HCT116 (cell line): Measurements from ENCODE around the gene SAP30L. TPM values are rescaled to one million over a fixed set of nuclear protein-coding genes. Genes with fewer than 3 reads are reported as not detected.

Experiments used
- ATAC-seq: fragments of 200-7000 bp; cut with Tn5 transposase; 2 replicates; pipeline ENCODE4 v1.9.1; 2020; ENCODE audit warnings: mild to moderate bottlenecking, moderate library complexity
- BruUV-seq: library from RNA; stranded (reverse); fragments of 400-500 nt; replicated peaks from 2 replicates; lab custom pipeline; 2021; lab: Mats Ljungman, UMichigan
- CTCF ChIA-PET: fragments of 300-600 bp; sonication (Branson Sonifier 250); formaldehyde crosslinking; loops from one replicate; lab custom pipeline; 2021; ENCODE audit warnings: antibody characterized with exemption; lab: Charles Lee
- POLR2A ChIA-PET: fragments of 300-600, 350-600 bp; sonication (Branson Sonifier 250); formaldehyde crosslinking; loops from one replicate; lab custom pipeline; 2021; ENCODE audit warnings: antibody characterized with exemption; lab: Charles Lee
- RAD21 ChIA-PET, 2 experiments: fragments of 300-600 bp; sonication (Branson Sonifier 250); formaldehyde crosslinking; loops; one replicate each; lab custom pipeline; 2023; ENCODE audit warnings: low total read pairs in 2 of 2; ENCODE audit not compliant: uncharacterized antibody in 2 of 2, unreplicated experiment in 2 of 2, low non-redundant PET in 1 of 2; lab: Charles Lee
- DNase-seq: peaks from one replicate; pipeline ENCODE4 v3.0.0-alpha.2; 2010; ENCODE audit warnings: low read depth, low spot score
- H2AFZ ChIP-seq: fragments of 200-600 bp; shearing (Covaris generic), sonication (generic); 2 replicates; pipeline ENCODE4 v1.6.1; 2017; ENCODE audit warnings: low read depth, mixed run types, mixed read lengths, antibody characterized with exemption, low read length; ENCODE audit not compliant: poor library complexity, severe bottlenecking
- H3K27ac ChIP-seq: 2 replicates; pipeline ENCODE4 v1.5.1; 2012; ENCODE audit warnings: low read depth, low read length
- H3K27me3 ChIP-seq: fragments of 200-600 bp; sonication (generic); 2 replicates; pipeline ENCODE4 v1.6.1; 2016; ENCODE audit warnings: mixed run types, low read length, mixed read lengths; ENCODE audit not compliant: insufficient read depth
- H3K36me3 ChIP-seq, 2 experiments: fragments of 200-500 bp in 1 of 2; fragments of 200-600 bp in 1 of 2; sonication (Bioruptor generic) in 1 of 2; sonication (generic) in 1 of 2; 2 replicates each; pipeline versions ENCODE4 v1.5.1 to v1.6.1; 2014 to 2016; ENCODE audit warnings: low read length in 2 of 2, inconsistent platforms in 1 of 2, mixed read lengths in 1 of 2, mixed run types in 1 of 2; ENCODE audit not compliant: insufficient read depth in 2 of 2, control insufficient read depth in 1 of 2
- H3K4me1 ChIP-seq, 2 experiments: fragments of 200-600 bp in 1 of 2; sonication (generic) in 1 of 2; 2 replicates each; pipeline versions ENCODE4 v1.5.1 to v1.6.1; 2012 to 2017; ENCODE audit warnings: low read length in 2 of 2, inconsistent platforms in 1 of 2, mild to moderate bottlenecking in 1 of 2, mixed read lengths in 1 of 2, mixed run types in 1 of 2, moderate library complexity in 1 of 2; ENCODE audit not compliant: insufficient read depth in 2 of 2, control insufficient read depth in 1 of 2
- H3K4me2 ChIP-seq: fragments of 200-600 bp; sonication (generic); 2 replicates; pipeline ENCODE4 v1.6.1; 2017; ENCODE audit warnings: mixed run types, low read length, mixed read lengths
- H3K4me3 ChIP-seq, 2 experiments: fragments of 200-600 bp in 1 of 2; sonication (generic) in 1 of 2; replicated peaks in 1 of 2; 2 replicates each; pipeline ENCODE4 v1.5.1; 2011 to 2016; ENCODE audit warnings: low read length in 2 of 2, control low read depth in 1 of 2, low read depth in 1 of 2, mild to moderate bottlenecking in 1 of 2, mixed read lengths in 1 of 2, mixed run types in 1 of 2
- H3K79me2 ChIP-seq: fragments of 200-600 bp; sonication (generic); 2 replicates; pipeline ENCODE4 v1.6.1; 2017; ENCODE audit warnings: mild to moderate bottlenecking, mixed run types, low read length, moderate library complexity, mixed read lengths; ENCODE audit not compliant: insufficient read depth
- H3K9ac ChIP-seq: fragments of 200-600 bp; sonication (generic); 2 replicates; pipeline ENCODE4 v1.6.1; 2016; ENCODE audit warnings: low read length, mixed read lengths
- H3K9me2 ChIP-seq: fragments of 200-600 bp; sonication (generic), shearing (Covaris generic); 2 replicates; pipeline ENCODE4 v1.6.1; 2017; ENCODE audit warnings: mixed run types, mild to moderate bottlenecking, moderate library complexity; ENCODE audit not compliant: insufficient read depth
- H3K9me3 ChIP-seq, 2 experiments: fragments of 200-500 bp in 1 of 2; fragments of 200-600 bp in 1 of 2; sonication (Bioruptor generic) in 1 of 2; sonication (generic) in 1 of 2; 2 replicates each; pipeline ENCODE4 v1.6.1; 2014 to 2017; ENCODE audit warnings: low read length in 2 of 2, mixed read lengths in 2 of 2, inconsistent platforms in 1 of 2, low read depth in 1 of 2, mild to moderate bottlenecking in 1 of 2, mixed run types in 1 of 2, moderate library complexity in 1 of 2; ENCODE audit not compliant: control insufficient read depth in 1 of 2, insufficient read depth in 1 of 2
- H4K20me1 ChIP-seq: fragments of 200-600 bp; sonication (generic), shearing (Covaris generic); 2 replicates; pipeline ENCODE4 v1.6.1; 2017; ENCODE audit warnings: mixed run types, mild to moderate bottlenecking, moderate library complexity; ENCODE audit not compliant: insufficient read depth
- CBX3 ChIP-seq: IDR thresholded peaks from 2 replicates; pipeline ENCODE4 v1.6.1; 2012; ENCODE audit warnings: low read depth
- CEBPB ChIP-seq: IDR thresholded peaks from 2 replicates; pipeline ENCODE4 v1.6.1; 2012; ENCODE audit warnings: low read depth
- CTCF ChIP-seq, 3 experiments: fragments of 200-600 bp in 1 of 3; sonication (generic) in 1 of 3; IDR thresholded peaks in 2 of 3; conservative IDR thresholded peaks in 1 of 3; 2 replicates each; pipeline ENCODE4 v1.5.1; 2012 to 2017; ENCODE audit warnings: low read depth in 2 of 3, low read length in 2 of 3, antibody characterized with exemption in 1 of 3, borderline replicate concordance in 1 of 3, control low read depth in 1 of 3, mild to moderate bottlenecking in 1 of 3, mixed read lengths in 1 of 3, mixed run types in 1 of 3, moderate library complexity in 1 of 3; ENCODE audit not compliant: insufficient read depth in 1 of 3
- EGR1 ChIP-seq: IDR thresholded peaks from 2 replicates; pipeline ENCODE4 v1.6.1; 2012; ENCODE audit warnings: low read depth
- ELF1 ChIP-seq: IDR thresholded peaks from 2 replicates; pipeline ENCODE4 v1.6.1; 2012; ENCODE audit warnings: low read depth, borderline replicate concordance
- EZH2phosphoT487 ChIP-seq: fragments of 200-600 bp; IDR thresholded peaks from 2 replicates; pipeline ENCODE4 v1.6.1; 2018; ENCODE audit warnings: antibody characterized with exemption, borderline replicate concordance
- FOSL1 ChIP-seq: IDR thresholded peaks from 2 replicates; pipeline ENCODE4 v1.6.1; 2012; ENCODE audit warnings: low read depth
- POLR2A ChIP-seq: IDR thresholded peaks from 2 replicates; pipeline ENCODE4 v1.7.0; 2011; ENCODE audit warnings: borderline replicate concordance; ENCODE audit not compliant: insufficient read depth, insufficient read length; ENCODE audit errors: extremely low read depth
- SP1 ChIP-seq: IDR thresholded peaks from 2 replicates; pipeline ENCODE4 v1.6.1; 2012; ENCODE audit warnings: low read depth
- SRF ChIP-seq: IDR thresholded peaks from 2 replicates; pipeline ENCODE4 v1.6.1; 2012; ENCODE audit warnings: low read depth
- TCF7L2 ChIP-seq: IDR thresholded peaks from 2 replicates; pipeline ENCODE4 v1.7.0; 2011; ENCODE audit warnings: borderline replicate concordance, inconsistent platforms; ENCODE audit not compliant: insufficient read depth, insufficient read length; ENCODE audit errors: extremely low read depth
- YY1 ChIP-seq: IDR thresholded peaks from 2 replicates; pipeline ENCODE4 v1.6.1; 2011; ENCODE audit warnings: low read length, low read depth, moderate library complexity, mild to moderate bottlenecking; ENCODE audit not compliant: insufficient replicate concordance; ENCODE audit errors: extremely low read depth
- ZNF274 ChIP-seq: fragments of 200-500 bp; sonication (Bioruptor generic); IDR thresholded peaks from 2 replicates; pipeline ENCODE4 v1.6.1; 2014; ENCODE audit warnings: mild to moderate bottlenecking, low read depth, low read length, inconsistent platforms
- intact Hi-C: fragments of 100-400 bp; cut with micrococcal nuclease; formaldehyde crosslinking; loops from 2 replicates; pipeline ENCODE4 v1.10.0; 2022
- total RNA-seq: library from RNA; stranded (reverse); gene quantifications from one replicate; pipeline ENCODE4 v1.2.1, GENCODE V29; 2021; ENCODE audit not compliant: unreplicated experiment
- TF ChIP-seq, protein P1 (sequence below): IDR thresholded peaks from 2 replicates; pipeline ENCODE4 v1.6.1; 2012
- TF ChIP-seq, protein P2 (sequence below): IDR thresholded peaks from 2 replicates; pipeline ENCODE4 v1.6.1; 2012; ENCODE audit warnings: low read depth
- TF ChIP-seq, protein P3 (sequence below): IDR thresholded peaks from 2 replicates; pipeline ENCODE4 v1.6.1; 2011; ENCODE audit warnings: mild to moderate bottlenecking, low read length, moderate library complexity; ENCODE audit not compliant: insufficient replicate concordance; ENCODE audit errors: extremely low read depth

Gene SAP30L
- total RNA-seq, 1 experiment from 2014 or later, result 25.5 TPM

- intact Hi-C loops, result no loop called here
- RAD21 ChIA-PET, result no interaction called here
Observed at GRCh38 chr5:154484393-154485095, 38.7 kb downstream of the SAP30L start.

More at GRCh38 chr5:154484393-154485095, 38.7 kb downstream of the SAP30L start:
- no TSS peak for BruUV-seq
- ATAC-seq (no peak), DNase-seq (no peak)
- Histone ChIP-seq H4K20me1 (no peaks in the 10 kb centered on the region), H3K36me3 (no peaks in the 10 kb centered on the region), H3K4me2 (no peak overlapping the region), H3K79me2 (no peaks in the 10 kb centered on the region), H2AFZ (no peak overlapping the region), H3K9ac (no peak overlapping the region), H3K9me2 (no peaks in the 10 kb centered on the region), H3K27ac (no peak overlapping the region), H3K9me3 (no peaks in the 10 kb centered on the region), H3K27me3 (peaks cover 63% of the 10 kb centered on the region), H3K4me3 (no peak overlapping the region), H3K4me1 (no peaks in the 10 kb centered on the region)
- ChIA-PET CTCF (no interaction called here), POLR2A (no interaction called here)
- TF ChIP-seq ZNF274 (no peak), SP1 (no peak), ELF1 (no peak), CEBPB (no peak), CBX3 (no peak), FOSL1 (no peak), EZH2phosphoT487 (no peak), YY1 (no peak), POLR2A (no peak), EGR1 (no peak), SRF (no peak), CTCF (IDR thresholded peaks at IDR 0.05 in 2 of 3, conservative IDR thresholded peaks at IDR 0.05 in 1 of 3; ENCODE audit: borderline replicate concordance in 1 of 3, insufficient read depth in 1 of 3, low read depth in 2 of 3, low read length in 2 of 3) (no peak), TCF7L2 (no peak)
- TF ChIP-seq, protein P1, sequence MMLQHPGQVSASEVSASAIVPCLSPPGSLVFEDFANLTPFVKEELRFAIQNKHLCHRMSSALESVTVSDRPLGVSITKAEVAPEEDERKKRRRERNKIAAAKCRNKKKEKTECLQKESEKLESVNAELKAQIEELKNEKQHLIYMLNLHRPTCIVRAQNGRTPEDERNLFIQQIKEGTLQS, result no peak
- TF ChIP-seq, protein P2, sequence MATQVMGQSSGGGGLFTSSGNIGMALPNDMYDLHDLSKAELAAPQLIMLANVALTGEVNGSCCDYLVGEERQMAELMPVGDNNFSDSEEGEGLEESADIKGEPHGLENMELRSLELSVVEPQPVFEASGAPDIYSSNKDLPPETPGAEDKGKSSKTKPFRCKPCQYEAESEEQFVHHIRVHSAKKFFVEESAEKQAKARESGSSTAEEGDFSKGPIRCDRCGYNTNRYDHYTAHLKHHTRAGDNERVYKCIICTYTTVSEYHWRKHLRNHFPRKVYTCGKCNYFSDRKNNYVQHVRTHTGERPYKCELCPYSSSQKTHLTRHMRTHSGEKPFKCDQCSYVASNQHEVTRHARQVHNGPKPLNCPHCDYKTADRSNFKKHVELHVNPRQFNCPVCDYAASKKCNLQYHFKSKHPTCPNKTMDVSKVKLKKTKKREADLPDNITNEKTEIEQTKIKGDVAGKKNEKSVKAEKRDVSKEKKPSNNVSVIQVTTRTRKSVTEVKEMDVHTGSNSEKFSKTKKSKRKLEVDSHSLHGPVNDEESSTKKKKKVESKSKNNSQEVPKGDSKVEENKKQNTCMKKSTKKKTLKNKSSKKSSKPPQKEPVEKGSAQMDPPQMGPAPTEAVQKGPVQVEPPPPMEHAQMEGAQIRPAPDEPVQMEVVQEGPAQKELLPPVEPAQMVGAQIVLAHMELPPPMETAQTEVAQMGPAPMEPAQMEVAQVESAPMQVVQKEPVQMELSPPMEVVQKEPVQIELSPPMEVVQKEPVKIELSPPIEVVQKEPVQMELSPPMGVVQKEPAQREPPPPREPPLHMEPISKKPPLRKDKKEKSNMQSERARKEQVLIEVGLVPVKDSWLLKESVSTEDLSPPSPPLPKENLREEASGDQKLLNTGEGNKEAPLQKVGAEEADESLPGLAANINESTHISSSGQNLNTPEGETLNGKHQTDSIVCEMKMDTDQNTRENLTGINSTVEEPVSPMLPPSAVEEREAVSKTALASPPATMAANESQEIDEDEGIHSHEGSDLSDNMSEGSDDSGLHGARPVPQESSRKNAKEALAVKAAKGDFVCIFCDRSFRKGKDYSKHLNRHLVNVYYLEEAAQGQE, result no peak
- TF ChIP-seq, protein P3, sequence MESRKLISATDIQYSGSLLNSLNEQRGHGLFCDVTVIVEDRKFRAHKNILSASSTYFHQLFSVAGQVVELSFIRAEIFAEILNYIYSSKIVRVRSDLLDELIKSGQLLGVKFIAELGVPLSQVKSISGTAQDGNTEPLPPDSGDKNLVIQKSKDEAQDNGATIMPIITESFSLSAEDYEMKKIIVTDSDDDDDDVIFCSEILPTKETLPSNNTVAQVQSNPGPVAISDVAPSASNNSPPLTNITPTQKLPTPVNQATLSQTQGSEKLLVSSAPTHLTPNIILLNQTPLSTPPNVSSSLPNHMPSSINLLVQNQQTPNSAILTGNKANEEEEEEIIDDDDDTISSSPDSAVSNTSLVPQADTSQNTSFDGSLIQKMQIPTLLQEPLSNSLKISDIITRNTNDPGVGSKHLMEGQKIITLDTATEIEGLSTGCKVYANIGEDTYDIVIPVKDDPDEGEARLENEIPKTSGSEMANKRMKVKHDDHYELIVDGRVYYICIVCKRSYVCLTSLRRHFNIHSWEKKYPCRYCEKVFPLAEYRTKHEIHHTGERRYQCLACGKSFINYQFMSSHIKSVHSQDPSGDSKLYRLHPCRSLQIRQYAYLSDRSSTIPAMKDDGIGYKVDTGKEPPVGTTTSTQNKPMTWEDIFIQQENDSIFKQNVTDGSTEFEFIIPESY, result no peak
